Mucosa of gallbladder (tissue), 1 donor: ENCODE measurements around the gene SHCBP1. TPM values are rescaled to one million over a fixed set of nuclear protein-coding genes. Genes with fewer than 3 reads are reported as not detected.

Experiments
- total RNA-seq: library from RNA; stranded (reverse); gene quantifications from one replicate; pipeline ENCODE4 v1.2.1, GENCODE V29; 2021
- donor health status: DM: no; HTN: no; CAD: no.

The SHCBP1 gene
- total RNA-seq, 1 donor from 2014 or later: 0.92 TPM

Other genes starting within 250 kb of the SHCBP1 start
- 100 TPM for gene VPS35, start 67.8 kb upstream of the SHCBP1 start, total RNA-seq
- 2.2 TPM for gene ORC6, start 68.3 kb upstream of the SHCBP1 start, total RNA-seq
- gene MYLK3, start 127.0 kb upstream of the SHCBP1 start, total RNA-seq: 1.2 TPM
- gene C16orf87, start 209.8 kb upstream of the SHCBP1 start, total RNA-seq: 8.3 TPM